Muscle layer of duodenum (tissue), 2 donors: Measurements from ENCODE around the gene VRK3.
"Not testable (repeated sequence)": the region's sequence is repeated elsewhere in the genome, so short reads cannot be mapped to it uniquely, and the experiment has no call there.

ENCODE experiments used
- H3K27ac ChIP-seq: one replicate; pipeline ENCODE4 v1.7.0; 2013; ENCODE audit warnings: mild to moderate bottlenecking, low read length
- H3K27me3 ChIP-seq: one replicate; pipeline ENCODE4 v1.7.0; 2013; ENCODE audit warnings: low read depth, mild to moderate bottlenecking, control low read depth, low read length
- H3K36me3 ChIP-seq, 2 donors: one replicate each; pipeline ENCODE4 v1.7.0; 2013; ENCODE audit warnings: low read length in 2 of 2, control low read depth in 1 of 2, mild to moderate bottlenecking in 1 of 2; ENCODE audit not compliant: insufficient read depth in 2 of 2, control insufficient read depth in 1 of 2
- H3K4me1 ChIP-seq, 2 donors: one replicate each; pipeline ENCODE4 v1.7.0; 2013; ENCODE audit warnings: low read length in 2 of 2, mild to moderate bottlenecking in 2 of 2, control low read depth in 1 of 2, moderate library complexity in 1 of 2; ENCODE audit not compliant: insufficient read depth in 2 of 2, control insufficient read depth in 1 of 2
- H3K4me3 ChIP-seq, 2 donors: one replicate each; pipeline ENCODE4 v1.7.0; 2013; ENCODE audit warnings: low read length in 2 of 2, low read depth in 1 of 2, mild to moderate bottlenecking in 1 of 2
- H3K9me3 ChIP-seq, 2 donors: one replicate each; pipeline ENCODE4 v1.7.0; 2013; ENCODE audit warnings: low read length in 2 of 2, control low read depth in 1 of 2, mild to moderate bottlenecking in 1 of 2; ENCODE audit not compliant: control insufficient read depth in 1 of 2
- donor health status: healthy.

Gene VRK3

GRCh38 chr19:49972841-49973240, 52.3 kb downstream of the VRK3 start:
- Histone ChIP-seq H3K9me3 (no peaks in the 10 kb centered on the region), H3K4me1 (no peaks in the 10 kb centered on the region), H3K4me3 (no peak overlapping the region), H3K27ac (no peak overlapping the region), H3K36me3 (peaks cover 19 to 27% of the 10 kb centered on the region in 2 donors), H3K27me3 (no peaks in the 10 kb centered on the region)

GRCh38 chr19:49971991-49972411, 53.2 kb downstream of the VRK3 start:
- Histone ChIP-seq H3K4me1 (no peaks in the 10 kb centered on the region), H3K27me3 (no peaks in the 10 kb centered on the region), H3K36me3 (peaks cover 13 to 18% of the 10 kb centered on the region in 2 donors), H3K27ac (no peak overlapping the region), H3K9me3 (no peaks in the 10 kb centered on the region), H3K4me3 (no peak overlapping the region)

- H3K9me3 ChIP-seq, H3K27ac ChIP-seq, H3K4me1 ChIP-seq, H3K27me3 ChIP-seq, H3K4me3 ChIP-seq, H3K36me3 ChIP-seq: not testable (repeated sequence)
Observed at GRCh38 chr19:49969355-49969754, 55.8 kb downstream of the VRK3 start.

GRCh38 chr19:49968279-49968922, 56.8 kb downstream of the VRK3 start:
- no peaks in the 10 kb centered on the region for H3K4me1 ChIP-seq
- H3K27ac ChIP-seq, result no peak overlapping the region
- H3K36me3 ChIP-seq, result no peaks in the 10 kb centered on the region
- H3K9me3 ChIP-seq, result no peaks in the 10 kb centered on the region
- no peak overlapping the region for H3K4me3 ChIP-seq
- H3K27me3 ChIP-seq, result no peaks in the 10 kb centered on the region

- not testable (repeated sequence) for H3K36me3 ChIP-seq, H3K27me3 ChIP-seq, H3K4me3 ChIP-seq, H3K4me1 ChIP-seq, H3K9me3 ChIP-seq, H3K27ac ChIP-seq
Observed at GRCh38 chr19:49960980-49961379, 64.2 kb downstream of the VRK3 start, which contains the start of gene SIGLEC11. Gene SIGLEC11, minus strand, starts transcription at chr19:49961172. Its CDS starts 91 bp downstream, at chr19:49961081.

- H3K4me1 ChIP-seq, H3K36me3 ChIP-seq, H3K27me3 ChIP-seq, H3K9me3 ChIP-seq, H3K4me3 ChIP-seq, H3K27ac ChIP-seq: not testable (repeated sequence)
Observed at GRCh38 chr19:49959892-49960291, 65.3 kb downstream of the VRK3 start.

GRCh38 chr19:49958596-49958995, 66.6 kb downstream of the VRK3 start:
- H3K36me3 ChIP-seq, H3K9me3 ChIP-seq, H3K27ac ChIP-seq, H3K27me3 ChIP-seq, H3K4me3 ChIP-seq: not testable (repeated sequence)
- H3K4me1 ChIP-seq, result peaks cover 9 to 17% of the 10 kb centered on the region in 2 donors

- peaks cover 9 to 21% of the 10 kb centered on the region in 2 donors for H3K4me1 ChIP-seq
- not testable (repeated sequence) for H3K27ac ChIP-seq, H3K9me3 ChIP-seq, H3K36me3 ChIP-seq, H3K4me3 ChIP-seq, H3K27me3 ChIP-seq
Observed at GRCh38 chr19:49958144-49958543, 67.0 kb downstream of the VRK3 start.

- H3K9me3 ChIP-seq, result no peaks in the 10 kb centered on the region
- H3K27ac ChIP-seq, result no peak overlapping the region
- no peaks in the 10 kb centered on the region for H3K36me3 ChIP-seq
- peaks cover 9 to 26% of the 10 kb centered on the region in 2 donors for H3K4me1 ChIP-seq
- H3K27me3 ChIP-seq, result no peaks in the 10 kb centered on the region
- no peak overlapping the region for H3K4me3 ChIP-seq
Observed at GRCh38 chr19:49957262-49957915, 67.8 kb downstream of the VRK3 start.

- no peak overlapping the region for H3K27ac ChIP-seq
- peaks cover 9 to 28% of the 10 kb centered on the region in 2 donors for H3K4me1 ChIP-seq
Observed at GRCh38 chr19:49956115-49956495, 69.1 kb downstream of the VRK3 start.

GRCh38 chr19:49954933-49955332, 70.2 kb downstream of the VRK3 start:
- H3K36me3 ChIP-seq, result no peaks in the 10 kb centered on the region
- H3K27me3 ChIP-seq, result no peaks in the 10 kb centered on the region
- H3K9me3 ChIP-seq, result no peaks in the 10 kb centered on the region
- peaks cover 9 to 28% of the 10 kb centered on the region in 2 donors for H3K4me1 ChIP-seq
- no peak overlapping the region for H3K27ac ChIP-seq
- H3K4me3 ChIP-seq, result peak overlapping the region in 1 of 2 donors; percentile 24

More at GRCh38 chr19:49956115-49956495, 69.1 kb downstream of the VRK3 start:
- no peaks in the 10 kb centered on the region for H3K27me3 ChIP-seq
- no peaks in the 10 kb centered on the region for H3K36me3 ChIP-seq
- no peak overlapping the region for H3K4me3 ChIP-seq
- H3K9me3 ChIP-seq, result no peaks in the 10 kb centered on the region
